OCI-LY1 (cell line): ENCODE data around the gene PRSS53.

Experiments
- H2AFZ ChIP-seq: fragments of 200-600 bp; sonication (generic), shearing (Covaris generic); 2 replicates; pipeline ENCODE4 v1.6.0; 2014; ENCODE audit warnings: antibody characterized with exemption, mild to moderate bottlenecking, low read length
- H3F3A ChIP-seq: fragments of 200-600 bp; sonication (generic), shearing (Covaris generic); 2 replicates; pipeline ENCODE4 v1.6.0; 2014; ENCODE audit warnings: mild to moderate bottlenecking, antibody characterized with exemption, low read length, moderate library complexity; ENCODE audit not compliant: insufficient read depth
- H3K27ac ChIP-seq: fragments of 200-600 bp; sonication (generic); 2 replicates; pipeline ENCODE4 v1.5.1; 2014; ENCODE audit warnings: low read length, mixed run types, mild to moderate bottlenecking, low read depth; ENCODE audit not compliant: poor library complexity, severe bottlenecking
- H3K27me3 ChIP-seq: fragments of 200-600 bp; sonication (generic); 2 replicates; pipeline ENCODE4 v1.6.0; 2014; ENCODE audit warnings: antibody characterized with exemption, mild to moderate bottlenecking, low read length, moderate library complexity; ENCODE audit not compliant: insufficient read depth
- H3K36me3 ChIP-seq: fragments of 200-600 bp; sonication (generic); 2 replicates; pipeline ENCODE4 v1.6.1; 2014; ENCODE audit warnings: mild to moderate bottlenecking, antibody characterized with exemption, low read length, moderate library complexity, mixed read lengths; ENCODE audit not compliant: insufficient read depth
- H3K4me1 ChIP-seq: fragments of 200-600 bp; sonication (generic); 2 replicates; pipeline ENCODE4 v1.5.1; 2014; ENCODE audit warnings: mild to moderate bottlenecking, low read length, moderate library complexity; ENCODE audit not compliant: insufficient read depth, severe bottlenecking
- H3K4me2 ChIP-seq: fragments of 200-600 bp; sonication (generic), shearing (Covaris generic); 2 replicates; pipeline ENCODE4 v1.6.1; 2014; ENCODE audit warnings: low read length
- H3K4me3 ChIP-seq: fragments of 200-600 bp; sonication (generic); 2 replicates; pipeline ENCODE4 v1.5.1; 2014; ENCODE audit warnings: low read length, low read depth, mild to moderate bottlenecking, mixed read lengths; ENCODE audit not compliant: poor library complexity, severe bottlenecking
- H3K79me2 ChIP-seq: fragments of 200-600 bp; shearing (Covaris generic); 2 replicates; pipeline ENCODE4 v1.6.1; 2016; ENCODE audit warnings: mixed run types, low read length, mixed read lengths; ENCODE audit not compliant: insufficient read depth
- H3K9ac ChIP-seq: fragments of 200-600 bp; sonication (generic), shearing (Covaris generic); 2 replicates; pipeline ENCODE4 v1.6.1; 2014; ENCODE audit warnings: mild to moderate bottlenecking, low read length, mixed read lengths
- H3K9me2 ChIP-seq: fragments of 200-600 bp; sonication (generic), shearing (Covaris generic); 2 replicates; pipeline ENCODE4 v1.6.1; 2014; ENCODE audit warnings: low read depth, mild to moderate bottlenecking, low read length, mixed read lengths
- H3K9me3 ChIP-seq: fragments of 200-600 bp; shearing (Covaris generic); 2 replicates; pipeline ENCODE4 v1.6.1; 2014; ENCODE audit warnings: low read length, mixed read lengths
- H4K20me1 ChIP-seq: fragments of 200-600 bp; sonication (generic), shearing (Covaris generic); 2 replicates; pipeline ENCODE4 v1.6.0; 2016; ENCODE audit warnings: mild to moderate bottlenecking, low read length; ENCODE audit not compliant: insufficient read depth
- CTCF ChIP-seq: fragments of 200-600 bp; sonication (generic), shearing (Covaris generic); IDR thresholded peaks from 2 replicates; pipeline ENCODE4 v1.5.1; 2017; ENCODE audit warnings: mild to moderate bottlenecking, antibody characterized with exemption, low read length, moderate library complexity, mixed read lengths
- EZH2 ChIP-seq: fragments of 200-600 bp; sonication (generic), shearing (Covaris generic); IDR thresholded peaks from 2 replicates; pipeline ENCODE4 v1.8.0; 2017; ENCODE audit warnings: borderline replicate concordance, mixed run types, mild to moderate bottlenecking, antibody characterized with exemption, low read length, moderate library complexity, mixed read lengths

Gene PRSS53

GRCh38 chr16:31083981-31084380 is 4.8 kb downstream of the PRSS53 start:
- no peak overlapping the region for H2AFZ ChIP-seq
- no peak overlapping the region for H3K9ac ChIP-seq
- H3K79me2 ChIP-seq = no peaks in the 10 kb centered on the region
- H3K4me2 ChIP-seq = no peak overlapping the region
- no peaks in the 10 kb centered on the region for H3K9me3 ChIP-seq
- no peak overlapping the region for H3K4me3 ChIP-seq
- H3K9me2 ChIP-seq = no peaks in the 10 kb centered on the region
- TF ChIP-seq CTCF = no peak
- TF ChIP-seq EZH2 = no peak
- no peaks in the 10 kb centered on the region for H3F3A ChIP-seq
- no peak overlapping the region for H3K27ac ChIP-seq
- H3K4me1 ChIP-seq = no peaks in the 10 kb centered on the region
- no peaks in the 10 kb centered on the region for H4K20me1 ChIP-seq
- peaks cover 43% of the 10 kb centered on the region for H3K36me3 ChIP-seq
- H3K27me3 ChIP-seq = no peaks in the 10 kb centered on the region

- Histone ChIP-seq H3K4me1 (no peaks in the 10 kb centered on the region), H3K9me2 (no peaks in the 10 kb centered on the region), H2AFZ (no peak overlapping the region), H3K4me3 (no peak overlapping the region), H3K27me3 (no peaks in the 10 kb centered on the region), H3K27ac (no peak overlapping the region), H4K20me1 (no peaks in the 10 kb centered on the region), H3K4me2 (no peak overlapping the region), H3F3A (no peaks in the 10 kb centered on the region), H3K9ac (no peak overlapping the region), H3K9me3 (no peaks in the 10 kb centered on the region), H3K36me3 (peaks cover 47% of the 10 kb centered on the region), H3K79me2 (no peaks in the 10 kb centered on the region)
- TF ChIP-seq CTCF = no peak
- TF ChIP-seq EZH2 = no peak
Measured at GRCh38 chr16:31083556-31083955, 5.2 kb downstream of the PRSS53 start.

- Histone ChIP-seq H4K20me1 (no peaks in the 10 kb centered on the region), H3F3A (no peaks in the 10 kb centered on the region), H3K9me2 (no peaks in the 10 kb centered on the region), H3K4me1 (no peaks in the 10 kb centered on the region), H2AFZ (no peak overlapping the region), H3K4me2 (no peak overlapping the region), H3K27me3 (no peaks in the 10 kb centered on the region), H3K4me3 (no peak overlapping the region), H3K36me3 (peaks cover 52% of the 10 kb centered on the region), H3K27ac (no peak overlapping the region), H3K79me2 (no peaks in the 10 kb centered on the region), H3K9ac (no peak overlapping the region), H3K9me3 (no peaks in the 10 kb centered on the region)
- TF ChIP-seq EZH2 (no peak), CTCF (no peak)
Measured at GRCh38 chr16:31083081-31083480, 5.7 kb downstream of the PRSS53 start.
